Dermis lymphatic vessel endothelial cell (primary cell): ENCODE results near the gene USP9X. TPM values are rescaled to one million over a fixed set of nuclear protein-coding genes. Genes with fewer than 3 reads are reported as not detected.

Source experiments
- total RNA-seq: library from RNA; depleted of rRNA; stranded (reverse); fragments of >200 nt; gene quantifications from 2 replicates; pipeline ENCODE4 v1.2.1, GENCODE V29; 2014

USP9X gene
- 111 and 134 TPM in 2 replicates for total RNA-seq

GRCh38 chrX:41084893-41085511 is at the start of gene USP9X:
Gene USP9X, plus strand, starts transcription at chrX:41085445. Its CDS starts 38,184 bp downstream, at chrX:41123629.

Other genes starting within 250 kb of the USP9X start
- 286 and 395 TPM in 2 replicates for gene DDX3X, start 248.7 kb downstream of the USP9X start, total RNA-seq